Keratinocyte (primary cell): ENCODE data around the gene SIVA1. TPM values are rescaled to one million over a fixed set of nuclear protein-coding genes. Genes with fewer than 3 reads are reported as not detected.

Source experiments
- DNase-seq: peaks from one replicate; pipeline ENCODE4 v3.0.0-alpha.2; 2011; ENCODE audit warnings: low read depth, missing footprints, low spot score
- FAIRE-seq: peaks from 2 replicates; lab custom pipeline; 2011; peaks lifted over from hg19 to GRCh38; lab: Jason Lieb, UNC
- H2AFZ ChIP-seq: 2 replicates; pipeline ENCODE4 v1.6.0; 2012; ENCODE audit warnings: low read length, control low read depth, inconsistent platforms; ENCODE audit not compliant: control insufficient read depth
- H3K27ac ChIP-seq: 2 replicates; pipeline ENCODE4 v1.5.1; 2011; ENCODE audit warnings: low read length; ENCODE audit not compliant: control insufficient read depth, insufficient read depth
- H3K27me3 ChIP-seq: 3 replicates; pipeline ENCODE4 v1.6.0; 2011; ENCODE audit warnings: low read length; ENCODE audit not compliant: control insufficient read depth, insufficient read depth; ENCODE audit errors: extremely low read depth
- H3K36me3 ChIP-seq, 2 experiments: 2 replicates in 1 of 2; 3 replicates in 1 of 2; pipeline ENCODE4 v1.5.1; 2011; ENCODE audit warnings: low read length in 2 of 2, mild to moderate bottlenecking in 1 of 2; ENCODE audit not compliant: control insufficient read depth in 2 of 2, insufficient read depth in 2 of 2; ENCODE audit errors: extremely low read depth in 1 of 2
- H3K4me1 ChIP-seq: 3 replicates; pipeline ENCODE4 v1.5.1; 2011; ENCODE audit warnings: low read length; ENCODE audit not compliant: control insufficient read depth, insufficient read depth; ENCODE audit errors: extremely low read depth
- H3K4me2 ChIP-seq: 3 replicates; pipeline ENCODE4 v1.6.0; 2011; ENCODE audit warnings: low read depth, low read length; ENCODE audit not compliant: control insufficient read depth, insufficient read depth; ENCODE audit errors: extremely low read depth
- H3K4me3 ChIP-seq, 3 experiments: fragments of 200-600 bp in 1 of 3; sonication (generic) in 1 of 3; 2 replicates in 2 of 3; 3 replicates in 1 of 3; pipeline ENCODE4 v1.5.1; 2011 to 2016; ENCODE audit warnings: low read length in 3 of 3, mild to moderate bottlenecking in 3 of 3, control low read depth in 2 of 3, inconsistent platforms in 1 of 3, low read depth in 1 of 3, mixed read lengths in 1 of 3, mixed run types in 1 of 3, moderate library complexity in 1 of 3; ENCODE audit not compliant: control insufficient read depth in 2 of 3, insufficient read depth in 2 of 3; ENCODE audit errors: extremely low read depth in 1 of 3
- H3K79me2 ChIP-seq: 2 replicates; pipeline ENCODE4 v1.6.0; 2012; ENCODE audit warnings: low read length; ENCODE audit not compliant: control insufficient read depth, insufficient read depth
- H3K9ac ChIP-seq: 3 replicates; pipeline ENCODE4 v1.6.0; 2011; ENCODE audit warnings: low read length; ENCODE audit not compliant: control insufficient read depth, insufficient read depth; ENCODE audit errors: extremely low read depth
- H3K9me1 ChIP-seq: 3 replicates; pipeline ENCODE4 v1.6.0; 2011; ENCODE audit warnings: low read length; ENCODE audit not compliant: control insufficient read depth, insufficient read depth; ENCODE audit errors: extremely low read depth
- H3K9me3 ChIP-seq: 2 replicates; pipeline ENCODE4 v1.5.1; 2012; ENCODE audit warnings: low read depth, low read length; ENCODE audit not compliant: control insufficient read depth
- H4K20me1 ChIP-seq: 3 replicates; pipeline ENCODE4 v1.6.0; 2011; ENCODE audit warnings: low read length; ENCODE audit not compliant: control insufficient read depth, insufficient read depth; ENCODE audit errors: extremely low read depth
- CTCF ChIP-seq, 3 experiments: IDR thresholded peaks in 1 of 3; conservative IDR thresholded peaks in 1 of 3; optimal IDR thresholded peaks in 1 of 3; 2 replicates in 2 of 3; 3 replicates in 1 of 3; pipeline versions ENCODE3 to v1.5.1; 2011; ENCODE audit warnings: low read length in 3 of 3, mild to moderate bottlenecking in 3 of 3, moderate library complexity in 2 of 3, control low read depth in 1 of 3, inconsistent platforms in 1 of 3; ENCODE audit not compliant: insufficient read depth in 2 of 3; ENCODE audit errors: extremely low read depth in 1 of 3
- EZH2 ChIP-seq: IDR thresholded peaks from one replicate; pipeline ENCODE4 v1.6.1; 2012; ENCODE audit warnings: inconsistent platforms, mild to moderate bottlenecking, low read length, moderate library complexity
- dilution Hi-C: fragments of 300-500 bp; cut with MboI; formaldehyde crosslinking; loops from one replicate; pipeline ENCODE4 v1.7.0; 2020; ENCODE audit warnings: low sequenced_read_pairs; ENCODE audit not compliant: extremely low pct_ligation_motif_present
- polyA plus RNA-seq, 5 experiments: library from polyadenylated mRNA; depleted of rRNA in 3 of 5; stranded (reverse) in 3 of 5; stranded (forward) in 1 of 5; unstranded in 1 of 5; fragments of >200 nt; gene quantifications; 1 replicate in 1 of 5; 2 replicates in 3 of 5; 3 replicates in 1 of 5; pipeline versions ENCODE4 v1.2.1 to v1.2.3, GENCODE V29; 2011 to 2012; ENCODE audit warnings: missing spikeins in 2 of 5, low read depth in 1 of 5, low replicate concordance in 1 of 5

Gene SIVA1
- polyA plus RNA-seq, 1 donor (not counting 4 experiments of a cell fraction or from before 2014, with no cell fraction given) = 35.3 TPM

GRCh38 chr14:104791425-104791824 lies 38.5 kb downstream of the SIVA1 start:
- Histone ChIP-seq H3K9me3 (no peaks in the 10 kb centered on the region), H3K4me2 (no peak overlapping the region), H4K20me1 (peaks cover 25% of the 10 kb centered on the region), H3K27ac (no peak overlapping the region), H3K9ac (no peak overlapping the region), H3K4me1 (peaks cover 20% of the 10 kb centered on the region), H2AFZ (no peak overlapping the region), H3K9me1 (peaks cover 10% of the 10 kb centered on the region), H3K27me3 (no peaks in the 10 kb centered on the region), H3K36me3 (peaks cover 16 to 19% of the 10 kb centered on the region in 2 experiments), H3K4me3 (no peak overlapping the region), H3K79me2 (peaks cover 81% of the 10 kb centered on the region)
- FAIRE-seq = no peak
- dilution Hi-C loops = no loop called here
- no peak for TF ChIP-seq CTCF (optimal IDR thresholded peaks at IDR 0.05 in 1 of 3, IDR thresholded peaks at IDR 0.05 in 1 of 3, conservative IDR thresholded peaks at IDR 0.05 in 1 of 3; ENCODE audit: extremely low read depth in 1 of 3, insufficient read depth in 2 of 3, low read length in 3 of 3)
- TF ChIP-seq EZH2 = no peak
- DNase-seq = no peak

DNA sequence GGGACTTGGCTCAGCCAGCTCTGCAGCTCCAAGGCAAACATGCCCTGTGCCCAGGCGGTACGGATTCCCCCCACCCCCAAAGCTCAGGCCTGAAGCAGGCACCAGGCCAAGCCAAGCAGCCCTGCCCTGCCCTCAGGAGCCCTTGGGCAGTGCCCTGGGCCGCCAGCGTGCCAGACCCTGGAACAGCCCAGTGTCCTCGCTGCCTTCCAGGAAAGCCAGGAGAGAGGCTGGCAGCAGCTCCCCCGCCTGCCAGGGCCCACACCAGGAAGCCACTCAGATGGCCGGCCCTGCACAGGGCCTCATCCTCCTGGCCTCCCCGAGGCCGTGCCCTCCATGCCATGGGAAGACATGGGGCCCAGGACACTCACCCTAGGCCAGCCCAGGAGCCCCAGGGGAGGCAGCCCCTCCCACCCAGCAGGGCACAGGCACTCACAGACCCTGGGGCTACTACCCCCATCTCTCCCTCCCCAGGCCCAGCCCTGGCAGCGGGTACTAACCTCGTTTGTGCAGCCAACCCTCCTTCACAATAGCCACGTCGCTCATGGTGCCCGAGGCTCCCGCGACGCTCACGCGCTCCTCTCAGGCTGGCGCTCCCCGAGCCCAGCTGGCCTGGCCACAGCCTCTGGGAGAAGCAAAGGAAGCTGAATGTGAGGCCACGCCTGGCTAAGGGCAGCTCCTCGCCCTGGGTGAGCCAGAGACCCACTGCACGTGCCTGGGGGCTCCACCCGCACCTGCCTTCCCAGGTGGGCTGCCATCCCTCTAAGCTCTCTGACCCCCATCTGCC lies 39.3 kb downstream of the SIVA1 start:
- Histone ChIP-seq H4K20me1 (peaks cover 25% of the 10 kb centered on the region), H3K4me1 (peaks cover 20% of the 10 kb centered on the region), H3K9me3 (no peaks in the 10 kb centered on the region), H3K27me3 (no peaks in the 10 kb centered on the region), H3K36me3 (peaks cover 16 to 19% of the 10 kb centered on the region in 2 experiments), H3K4me2 (no peak overlapping the region), H3K9ac (no peak overlapping the region), H2AFZ (no peak overlapping the region), H3K9me1 (peaks cover 10% of the 10 kb centered on the region), H3K4me3 (no peak overlapping the region), H3K27ac (no peak overlapping the region), H3K79me2 (peaks cover 73% of the 10 kb centered on the region)
- TF ChIP-seq CTCF (optimal IDR thresholded peaks at IDR 0.05 in 1 of 3, IDR thresholded peaks at IDR 0.05 in 1 of 3, conservative IDR thresholded peaks at IDR 0.05 in 1 of 3; ENCODE audit: extremely low read depth in 1 of 3, insufficient read depth in 2 of 3, low read length in 3 of 3) (no peak), EZH2 (no peak)
- FAIRE-seq (no peak), DNase-seq (no peak)
- dilution Hi-C loops = no loop called here
